WERI-Rb-1 (cell line): ENCODE measurements around the gene TDRD3.

Experiments
- DNase-seq: peaks from one replicate; pipeline ENCODE4 v3.0.0-alpha.2; 2020
- H3K27ac ChIP-seq: fragments of 250-450 bp; sonication (Bioruptor Pico); 2 replicates; pipeline ENCODE4 v1.5.1; 2020; ENCODE audit warnings: mild to moderate bottlenecking, moderate library complexity
- H3K27me3 ChIP-seq: fragments of 250-450 bp; sonication (Bioruptor Pico); 2 replicates; pipeline ENCODE4 v1.5.1; 2021; ENCODE audit warnings: mild to moderate bottlenecking, low read depth, moderate library complexity; ENCODE audit not compliant: insufficient read depth, severe bottlenecking
- H3K36me3 ChIP-seq: fragments of 250-450 bp; sonication (Bioruptor Pico); 2 replicates; pipeline ENCODE4 v1.5.1; 2020; ENCODE audit warnings: mild to moderate bottlenecking, moderate library complexity
- H3K4me3 ChIP-seq: 2 replicates; pipeline ENCODE4 v1.5.1; 2011; ENCODE audit warnings: low read depth, mild to moderate bottlenecking, control low read depth, low read length
- H3K9me3 ChIP-seq: fragments of 250-450 bp; sonication (Bioruptor Pico); 2 replicates; pipeline ENCODE4 v1.5.1; 2021; ENCODE audit warnings: mild to moderate bottlenecking, moderate library complexity; ENCODE audit not compliant: severe bottlenecking
- CTCF ChIP-seq: IDR thresholded peaks from 2 replicates; pipeline ENCODE4 v1.5.1; 2011; ENCODE audit warnings: low read depth, mild to moderate bottlenecking, control low read depth, inconsistent platforms, low read length

Gene TDRD3

GRCh38 chr13:60396783-60397703, at the start of gene TDRD3:
Gene TDRD3, plus strand, starts transcription at chr13:60397220. Its CDS starts 145 bp downstream, at chr13:60397365.
- H3K9me3 ChIP-seq: no peaks in the 10 kb centered on the region
- peak; percentile 69 for DNase-seq
- H3K27ac ChIP-seq: peak within 1 kb of the TSS; percentile 93
- H3K27me3 ChIP-seq: no peaks in the 10 kb centered on the region
- peak within 1 kb of the TSS; percentile 59 for H3K4me3 ChIP-seq
- no peaks in the 10 kb centered on the region for H3K36me3 ChIP-seq
- TF ChIP-seq CTCF: peak; percentile 68

DNA sequence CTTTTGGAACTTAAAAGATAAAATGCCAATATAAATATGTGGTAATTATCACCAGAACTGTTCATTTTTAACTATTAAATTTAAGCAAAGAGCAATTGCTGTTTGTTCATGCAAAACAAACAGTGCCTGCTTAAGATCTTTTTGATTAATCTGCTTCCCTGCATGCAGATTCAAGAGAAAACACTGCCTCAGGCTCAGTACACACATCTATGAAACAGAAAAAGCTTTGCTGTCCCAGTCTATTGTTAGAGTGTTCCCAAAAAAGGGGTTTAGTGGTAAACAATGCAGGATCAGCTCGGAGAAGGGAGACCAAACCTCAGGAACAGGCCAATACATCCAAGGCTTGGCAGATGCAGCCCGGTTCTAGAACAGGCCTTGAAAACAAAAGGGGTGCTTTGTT, 49.3 kb upstream of the TDRD3 start:
- H3K27me3 ChIP-seq: no peaks in the 10 kb centered on the region
- DNase-seq: no peak
- H3K27ac ChIP-seq: no peak overlapping the region
- H3K36me3 ChIP-seq: no peaks in the 10 kb centered on the region
- no peak for TF ChIP-seq CTCF
- H3K4me3 ChIP-seq: no peak overlapping the region
- no peaks in the 10 kb centered on the region for H3K9me3 ChIP-seq

DNA sequence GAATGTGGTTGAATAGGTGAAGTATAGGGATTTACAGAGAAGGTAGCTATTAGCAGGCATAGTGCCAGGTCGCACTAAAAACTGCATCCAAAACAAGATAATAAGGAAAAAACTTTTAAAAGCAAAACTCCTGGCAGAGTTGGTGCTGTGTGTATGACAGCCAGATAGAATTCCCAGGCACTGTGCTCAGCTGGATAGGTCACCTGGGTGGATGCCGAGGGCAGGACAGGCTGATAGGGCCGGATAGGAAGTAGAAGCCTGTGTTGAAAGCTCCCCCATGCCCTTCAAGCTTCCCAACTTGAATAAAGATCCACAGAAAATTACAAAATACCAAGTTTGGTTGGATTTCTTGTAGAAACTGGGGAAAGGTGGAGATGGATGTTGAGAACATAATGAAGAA, 48.9 kb upstream of the TDRD3 start:
- H3K27ac ChIP-seq: no peak overlapping the region
- H3K36me3 ChIP-seq: no peaks in the 10 kb centered on the region
- no peak for TF ChIP-seq CTCF

GRCh38 chr13:60351326-60351725, 45.7 kb upstream of the TDRD3 start:
- no peaks in the 10 kb centered on the region for H3K36me3 ChIP-seq
- no peak overlapping the region for H3K27ac ChIP-seq
- H3K9me3 ChIP-seq: no peaks in the 10 kb centered on the region
- H3K27me3 ChIP-seq: no peaks in the 10 kb centered on the region
- no peak overlapping the region for H3K4me3 ChIP-seq
- TF ChIP-seq CTCF: no peak
- DNase-seq: no peak

More for the DNA sequence above, 48.9 kb upstream of the TDRD3 start:
- Histone ChIP-seq H3K4me3 (no peak overlapping the region), H3K27me3 (no peaks in the 10 kb centered on the region), H3K9me3 (no peaks in the 10 kb centered on the region)
- no peak for DNase-seq

GRCh38 chr13:60351855-60352615, 45.0 kb upstream of the TDRD3 start:
- DNase-seq: no peak
- Histone ChIP-seq H3K36me3 (no peaks in the 10 kb centered on the region), H3K9me3 (no peaks in the 10 kb centered on the region), H3K27me3 (no peaks in the 10 kb centered on the region), H3K4me3 (no peak overlapping the region), H3K27ac (no peak overlapping the region)
- TF ChIP-seq CTCF: no peak
